Measurements from ENCODE around the gene EBLN2.

Gene EBLN2

GRCh38 chr3:73107215-73107614 is 45.8 kb downstream of the EBLN2 start:
- no peak for DNase-seq (ENCODE audit: low read depth, low spot score)

GRCh38 chr3:73107676-73108187 is 46.3 kb downstream of the EBLN2 start:
- no peak for DNase-seq (ENCODE audit: low read depth, low spot score)

- no peak for DNase-seq (ENCODE audit: low read depth, low spot score)
Measured at GRCh38 chr3:73108750-73109149, 47.3 kb downstream of the EBLN2 start.

- DNase-seq (ENCODE audit: low read depth, low spot score) = no peak
Measured at GRCh38 chr3:73110530-73110929, 49.1 kb downstream of the EBLN2 start.
